Measurements from ENCODE around the gene CHRNB4. TPM values are rescaled to one million over a fixed set of nuclear protein-coding genes. Genes with fewer than 3 reads are reported as not detected.

CHRNB4 gene
- total RNA-seq, 1 donor from 2014 or later = 0.23 TPM

GRCh38 chr15:78675206-78675605 lies 34.2 kb upstream of the CHRNB4 start:
- DNase-seq (ENCODE audit: low read depth) = no peak
- no peak overlapping the region for H3K4me3 ChIP-seq (ENCODE audit: low read depth, low read length)
- TF ChIP-seq, protein P1, sequence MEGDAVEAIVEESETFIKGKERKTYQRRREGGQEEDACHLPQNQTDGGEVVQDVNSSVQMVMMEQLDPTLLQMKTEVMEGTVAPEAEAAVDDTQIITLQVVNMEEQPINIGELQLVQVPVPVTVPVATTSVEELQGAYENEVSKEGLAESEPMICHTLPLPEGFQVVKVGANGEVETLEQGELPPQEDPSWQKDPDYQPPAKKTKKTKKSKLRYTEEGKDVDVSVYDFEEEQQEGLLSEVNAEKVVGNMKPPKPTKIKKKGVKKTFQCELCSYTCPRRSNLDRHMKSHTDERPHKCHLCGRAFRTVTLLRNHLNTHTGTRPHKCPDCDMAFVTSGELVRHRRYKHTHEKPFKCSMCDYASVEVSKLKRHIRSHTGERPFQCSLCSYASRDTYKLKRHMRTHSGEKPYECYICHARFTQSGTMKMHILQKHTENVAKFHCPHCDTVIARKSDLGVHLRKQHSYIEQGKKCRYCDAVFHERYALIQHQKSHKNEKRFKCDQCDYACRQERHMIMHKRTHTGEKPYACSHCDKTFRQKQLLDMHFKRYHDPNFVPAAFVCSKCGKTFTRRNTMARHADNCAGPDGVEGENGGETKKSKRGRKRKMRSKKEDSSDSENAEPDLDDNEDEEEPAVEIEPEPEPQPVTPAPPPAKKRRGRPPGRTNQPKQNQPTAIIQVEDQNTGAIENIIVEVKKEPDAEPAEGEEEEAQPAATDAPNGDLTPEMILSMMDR (conservative IDR thresholded peaks at IDR 0.05; ENCODE audit: low read depth, low read length) = no peak

GRCh38 chr15:78673917-78674444 lies 33.0 kb upstream of the CHRNB4 start:
- H3K4me3 ChIP-seq (ENCODE audit: low read depth, low read length) = no peak overlapping the region
- TF ChIP-seq, protein P1 (conservative IDR thresholded peaks at IDR 0.05; ENCODE audit: low read depth, low read length) = no peak
- no peak for DNase-seq (ENCODE audit: low read depth)

DNA sequence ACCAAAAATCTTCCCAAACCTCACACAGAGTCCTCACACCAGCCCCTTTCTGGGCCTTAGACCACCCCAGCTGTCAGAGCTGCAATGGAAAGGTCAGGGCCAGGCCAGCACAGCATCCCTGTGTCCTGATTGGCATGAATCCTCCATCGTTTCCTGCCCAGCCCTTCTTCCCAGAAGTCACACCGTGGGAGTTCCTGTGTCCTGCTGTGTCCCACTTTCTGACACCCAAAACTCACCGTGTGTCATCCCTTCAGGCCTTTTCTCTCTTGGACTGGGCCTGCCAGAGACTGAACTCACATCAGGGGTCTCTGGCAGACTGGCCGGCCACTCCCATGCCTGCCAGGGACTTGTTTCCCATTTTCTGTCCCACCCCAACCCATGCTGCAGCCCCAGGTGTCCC lies 32.5 kb upstream of the CHRNB4 start:
- H3K4me3 ChIP-seq (ENCODE audit: low read depth, low read length) = no peak overlapping the region
- TF ChIP-seq, protein P1 (conservative IDR thresholded peaks at IDR 0.05; ENCODE audit: low read depth, low read length) = no peak
- DNase-seq (ENCODE audit: low read depth) = no peak

DNA sequence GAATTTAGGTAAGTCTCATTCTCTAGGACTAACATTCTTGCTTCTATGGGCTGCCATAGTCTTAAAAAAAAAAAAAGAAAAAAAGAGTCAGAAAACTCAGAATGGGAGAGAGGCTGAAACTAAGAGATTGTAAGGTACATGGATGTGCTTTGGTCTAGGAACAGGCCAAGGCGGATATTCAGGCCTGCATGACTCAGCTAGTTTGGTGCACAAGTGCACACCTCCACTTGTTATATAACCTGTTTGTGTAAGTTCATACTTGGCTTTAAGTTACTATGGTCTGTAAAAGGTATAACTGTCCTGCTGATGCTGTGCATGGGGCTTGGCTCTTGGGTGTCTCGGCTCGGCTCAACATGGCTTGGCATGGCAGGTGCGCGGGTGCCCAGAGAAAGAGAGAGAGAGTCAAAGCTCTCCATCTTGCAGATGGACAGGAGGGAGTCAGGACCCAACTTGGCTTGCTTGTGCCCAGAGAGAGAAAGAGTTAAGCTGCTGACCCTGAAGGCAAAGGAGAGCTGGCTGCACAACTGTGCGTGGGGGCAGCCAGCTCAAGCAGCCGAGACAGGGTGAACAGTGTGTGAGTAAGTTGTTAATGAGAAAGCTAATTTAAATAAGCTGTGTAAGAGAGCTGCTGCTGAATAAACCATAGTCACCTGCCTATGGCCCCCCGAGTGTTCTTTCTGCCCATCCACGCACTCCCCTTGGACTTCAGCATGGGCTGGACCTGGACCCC lies 31.4 kb upstream of the CHRNB4 start:
- TF ChIP-seq, protein P1 (conservative IDR thresholded peaks at IDR 0.05; ENCODE audit: low read depth, low read length) = no peak

GRCh38 chr15:78671626-78672211 lies 30.7 kb upstream of the CHRNB4 start:
- no peak for DNase-seq (ENCODE audit: low read depth)
- TF ChIP-seq, protein P1 (conservative IDR thresholded peaks at IDR 0.05; ENCODE audit: low read depth, low read length) = no peak
- H3K4me3 ChIP-seq (ENCODE audit: low read depth, low read length) = no peak overlapping the region

More for the DNA sequence above, 31.4 kb upstream of the CHRNB4 start:
- DNase-seq (ENCODE audit: low read depth) = no peak
- H3K4me3 ChIP-seq (ENCODE audit: low read depth, low read length) = no peak overlapping the region

DNA sequence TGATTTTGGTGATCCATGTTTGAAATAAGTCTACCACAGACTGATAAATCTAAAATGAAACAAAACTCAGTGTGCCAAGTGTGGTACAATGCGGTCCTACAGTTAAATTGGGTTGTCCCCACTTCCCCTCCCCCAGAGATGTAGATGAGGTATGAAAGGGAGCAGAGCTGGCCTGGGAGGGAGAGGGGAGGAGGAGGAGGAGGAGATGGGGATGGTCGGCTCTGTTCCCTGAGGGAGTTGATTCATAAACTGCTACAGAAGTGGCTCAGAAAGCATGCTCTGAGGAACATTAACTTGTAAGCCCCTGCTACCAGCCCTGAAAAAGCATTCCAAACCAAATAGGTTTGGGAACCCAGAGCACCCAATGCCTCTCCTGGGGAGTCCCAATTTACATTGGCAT lies 28.0 kb upstream of the CHRNB4 start:
- DNase-seq (ENCODE audit: low read depth) = no peak
- TF ChIP-seq, protein P1 (conservative IDR thresholded peaks at IDR 0.05; ENCODE audit: low read depth, low read length) = no peak
- H3K4me3 ChIP-seq (ENCODE audit: low read depth, low read length) = no peak overlapping the region
